RWPE1 (cell line): ENCODE results near the gene AKNAD1.
"Not testable (repeated sequence)": the region's sequence is repeated elsewhere in the genome, so short reads cannot be mapped to it uniquely, and the experiment has no call there.

ENCODE experiments used
- CTCF ChIA-PET: fragments of 350-600 bp; sonication (Branson Sonifier 250); formaldehyde crosslinking; extraction: SDS; loops from one replicate; lab custom pipeline; 2021; lab: Yijun Ruan, JAX
- POLR2A ChIA-PET: fragments of 400-600 bp; formaldehyde crosslinking; extraction: SDS; loops from one replicate; lab custom pipeline; 2020; ENCODE audit warnings: antibody characterized with exemption; ENCODE audit not compliant: low non-redundant PET; lab: Yijun Ruan, JAX
- DNase-seq: peaks from one replicate; pipeline ENCODE4 v3.0.0; 2012; ENCODE audit warnings: low spot score
- H3K27ac ChIP-seq: fragments of 450-650 bp; 2 replicates; pipeline ENCODE4 v1.5.1; 2017
- CTCF ChIP-seq: fragments of 450-650 bp; conservative IDR thresholded peaks from 2 replicates; pipeline ENCODE4 v1.5.1; 2017; ENCODE audit warnings: low read depth, mild to moderate bottlenecking

The AKNAD1 gene

DNA sequence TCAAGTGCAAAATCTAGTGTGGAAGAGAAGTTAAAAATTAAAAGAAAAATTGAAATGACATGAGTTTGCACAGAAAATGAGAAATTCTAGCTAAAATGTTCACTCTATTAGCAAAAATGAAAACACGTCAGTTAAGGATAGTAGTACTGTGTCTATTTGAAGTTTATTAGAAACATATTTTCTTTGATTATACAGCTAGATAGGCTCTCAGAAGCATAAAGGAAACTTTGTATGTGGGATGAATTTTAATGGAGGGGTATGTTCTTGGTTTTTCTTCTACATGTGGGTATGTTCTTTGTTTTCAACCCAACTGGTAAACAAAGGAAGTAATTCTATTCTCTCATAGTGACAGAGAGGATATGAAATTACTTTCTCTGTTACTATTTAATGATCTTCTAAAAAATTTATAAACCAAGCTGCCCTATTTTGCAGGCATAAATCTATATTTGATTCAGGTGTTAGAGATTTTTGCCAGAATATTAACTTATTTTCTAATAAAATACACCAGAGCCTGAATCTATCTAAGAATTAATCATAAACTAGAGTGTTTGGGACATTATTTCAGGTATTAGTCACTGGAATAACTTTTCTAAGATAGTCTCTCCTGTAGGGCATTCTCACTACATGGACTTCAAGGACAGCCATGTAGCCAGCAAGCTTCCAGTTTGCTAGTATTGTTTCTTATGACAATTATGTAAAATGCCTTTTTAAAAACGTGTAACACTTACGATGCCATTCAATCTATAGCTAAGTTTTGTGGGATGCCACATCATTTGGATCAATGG lies 35.7 kb upstream of the AKNAD1 start:
- H3K27ac ChIP-seq, result no peak overlapping the region
- ChIA-PET POLR2A (no interaction called here), CTCF (interaction anchor here (0.6 to 1.5 kb wide), 2 partner anchors 64 to 380 kb away, joined by 4 to 5 read pairs; no protein-coding TSS in a partner anchor)
- no peak for TF ChIP-seq CTCF
- DNase-seq, result no peak

DNA sequence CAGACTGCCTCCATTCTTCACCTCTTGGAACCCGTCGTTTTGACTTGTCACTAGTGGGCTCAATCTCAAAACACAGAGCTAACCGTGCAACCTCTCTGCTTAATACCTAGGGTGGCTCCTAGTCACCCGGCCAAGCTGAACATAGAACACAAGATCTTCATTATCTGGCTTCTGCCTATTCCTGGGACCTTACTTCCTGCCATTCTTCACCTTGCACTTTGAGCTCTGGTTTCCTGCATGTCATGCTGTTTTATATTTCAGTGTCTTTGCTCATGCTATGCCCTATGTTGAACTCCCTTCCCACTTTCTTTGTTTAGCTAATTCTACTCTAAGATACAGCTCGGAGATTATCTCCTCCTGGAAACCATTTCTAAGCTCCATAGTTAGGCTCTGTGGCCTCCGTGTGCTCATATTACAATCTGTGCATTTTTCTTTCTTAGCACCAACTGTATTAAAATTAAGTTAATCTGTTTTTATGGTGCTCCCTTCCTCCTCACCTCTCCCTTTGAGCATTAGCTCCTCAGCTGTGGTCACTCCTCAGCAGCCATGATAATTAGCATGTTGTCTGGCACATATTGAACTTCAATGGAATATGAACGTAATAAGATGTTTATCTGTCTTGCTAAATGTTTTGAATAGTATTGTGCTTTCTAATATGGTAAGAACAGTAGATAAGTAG lies 33.0 kb upstream of the AKNAD1 start:
- H3K27ac ChIP-seq, result no peak overlapping the region
- CTCF ChIA-PET, result interaction anchor here (0.5 to 1.6 kb wide), 3 partner anchors 8 to 82 kb away, joined by 3 to 6 read pairs (median 3); no protein-coding TSS in a partner anchor
- POLR2A ChIA-PET, result no interaction called here
- no peak for TF ChIP-seq CTCF
- DNase-seq, result no peak

GRCh38 chr1:108889006-108889645 lies 32.2 kb upstream of the AKNAD1 start:
- not testable (repeated sequence) for DNase-seq, H3K27ac ChIP-seq
- POLR2A ChIA-PET, result interaction anchor here (0.6 kb wide), 1 partner anchor 96 kb away, joined by 6 read pairs; no protein-coding TSS in a partner anchor
- CTCF ChIA-PET, result interaction anchor here (1.6 kb wide), 1 partner anchor 9 kb away, joined by 6 read pairs; no protein-coding TSS in a partner anchor

GRCh38 chr1:108886292-108886691 lies 29.4 kb upstream of the AKNAD1 start:
- ChIA-PET POLR2A (no interaction called here), CTCF (interaction anchor here (1.0 to 1.7 kb wide), 2 partner anchors 12 to 58 kb away, joined by 3 to 4 read pairs; no protein-coding TSS in a partner anchor)
- DNase-seq, result no peak
- no peak for TF ChIP-seq CTCF
- H3K27ac ChIP-seq, result no peak overlapping the region

- TF ChIP-seq CTCF, result no peak
- H3K27ac ChIP-seq, result no peak overlapping the region
- no peak for DNase-seq
- ChIA-PET CTCF (interaction anchor here (1.7 kb wide), 1 partner anchor 13 kb away, joined by 4 read pairs; no protein-coding TSS in a partner anchor), POLR2A (interaction anchor here (1.2 kb wide), 1 partner anchor 191 kb away, joined by 3 read pairs; no protein-coding TSS in a partner anchor)
Measured at GRCh38 chr1:108884968-108885367, 28.1 kb upstream of the AKNAD1 start.

DNA sequence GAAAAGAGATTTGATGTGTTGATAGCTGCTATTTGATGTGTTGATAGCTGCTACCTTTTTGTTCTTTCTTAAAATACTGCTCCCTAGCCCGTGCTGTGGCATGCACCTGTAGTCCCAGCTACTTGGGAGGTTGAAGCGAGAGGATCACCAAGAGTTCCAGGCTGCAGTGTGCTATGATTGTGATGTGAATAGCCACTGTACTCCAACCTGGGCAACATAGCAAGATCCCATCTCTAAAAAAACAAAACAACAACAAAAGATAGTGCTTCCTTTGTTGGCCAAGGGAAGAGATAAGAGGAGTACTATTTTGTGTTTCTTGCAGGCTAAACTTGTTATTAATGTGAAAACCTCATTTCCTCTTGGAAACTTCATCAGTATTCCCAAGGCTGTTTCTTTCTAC lies 25.9 kb upstream of the AKNAD1 start:
- no peak overlapping the region for H3K27ac ChIP-seq
- ChIA-PET CTCF (interaction anchor here (1.5 to 2.2 kb wide), 2 partner anchors 15 to 55 kb away, joined by 3 to 11 read pairs; no protein-coding TSS in a partner anchor), POLR2A (no interaction called here)
- TF ChIP-seq CTCF, result no peak
- no peak for DNase-seq
